Measurements from ENCODE around the gene PPP1R2. TPM values are rescaled to one million over a fixed set of nuclear protein-coding genes. Genes with fewer than 3 reads are reported as not detected.
"Not testable (repeated sequence)": the region's sequence is repeated elsewhere in the genome, so short reads cannot be mapped to it uniquely, and the experiment has no call there.

Gene PPP1R2
- polyA plus RNA-seq, 4 donors = 54.7 to 72.2 (median 65.4) TPM

DNA sequence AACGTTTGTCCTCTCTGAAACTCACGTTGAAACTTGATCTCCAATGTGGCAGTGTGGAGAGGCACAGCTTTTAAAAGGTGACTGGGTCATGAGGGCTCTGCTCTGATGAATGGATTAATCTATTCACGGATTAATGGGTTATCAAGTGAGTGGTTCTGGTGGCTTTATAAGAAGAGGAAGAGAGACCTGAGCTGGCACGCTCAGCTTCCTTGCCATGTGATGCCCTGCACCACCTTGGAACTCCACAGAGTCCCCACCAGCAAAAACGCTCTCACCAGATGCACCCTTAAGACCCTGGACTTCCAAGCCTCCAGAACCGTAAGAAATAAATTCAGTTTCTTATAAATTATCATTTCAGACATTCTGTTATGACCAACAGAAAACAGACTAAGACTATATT lies 2.6 kb downstream of the PPP1R2 start:
- DNase-seq (ENCODE audit: low read depth in 4 of 4, low spot score in 3 of 4) = no peak

GRCh38 chr3:195540027-195540426 lies 3.1 kb downstream of the PPP1R2 start:
- DNase-seq (ENCODE audit: low read depth in 4 of 4, low spot score in 3 of 4) = no peak

DNA sequence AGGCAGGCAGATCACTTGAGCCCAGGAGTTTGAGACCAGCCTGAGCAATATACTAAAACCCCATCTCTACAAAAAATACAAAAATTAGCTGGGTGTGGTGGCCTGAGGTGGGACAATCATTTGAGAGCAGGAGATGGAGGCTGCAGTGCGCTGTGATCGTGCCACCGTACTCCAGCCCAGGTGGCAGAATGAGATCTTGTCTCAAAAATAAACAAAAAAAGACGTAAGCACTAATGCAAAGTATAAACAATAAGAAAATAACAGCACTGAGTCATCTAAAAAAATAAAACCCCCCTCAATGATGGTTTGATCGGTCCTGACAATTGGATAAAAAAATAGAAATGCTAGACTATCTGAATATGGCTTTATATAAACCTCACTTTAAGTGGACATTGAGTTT lies 3.6 kb downstream of the PPP1R2 start:
- no peak for DNase-seq (ENCODE audit: low read depth in 4 of 4, low spot score in 3 of 4)

DNA sequence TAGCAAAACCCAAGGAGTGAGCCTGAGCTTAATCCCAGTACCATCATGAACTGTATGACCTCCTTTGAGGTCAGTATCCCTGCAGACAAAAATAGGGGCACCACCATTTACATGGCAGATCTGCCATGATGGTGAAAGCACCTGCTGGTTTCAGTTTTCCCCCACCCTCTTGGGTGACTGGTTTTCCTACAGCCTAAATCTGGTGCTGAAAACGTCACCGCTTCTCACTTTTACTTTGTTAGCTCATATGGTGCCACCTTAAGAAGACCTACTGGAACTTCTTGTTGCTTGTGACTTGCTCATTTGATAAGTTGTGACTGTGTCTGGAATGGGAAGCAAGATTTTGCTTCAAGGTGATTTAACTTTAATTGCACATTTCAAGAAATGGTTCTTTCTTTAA lies 5.1 kb downstream of the PPP1R2 start:
- no peak for DNase-seq (ENCODE audit: low read depth in 4 of 4, low spot score in 3 of 4)

- DNase-seq (ENCODE audit: low read depth in 4 of 4, low spot score in 3 of 4) = no peak
Measured at GRCh38 chr3:195535293-195535692, 7.8 kb downstream of the PPP1R2 start.

DNA sequence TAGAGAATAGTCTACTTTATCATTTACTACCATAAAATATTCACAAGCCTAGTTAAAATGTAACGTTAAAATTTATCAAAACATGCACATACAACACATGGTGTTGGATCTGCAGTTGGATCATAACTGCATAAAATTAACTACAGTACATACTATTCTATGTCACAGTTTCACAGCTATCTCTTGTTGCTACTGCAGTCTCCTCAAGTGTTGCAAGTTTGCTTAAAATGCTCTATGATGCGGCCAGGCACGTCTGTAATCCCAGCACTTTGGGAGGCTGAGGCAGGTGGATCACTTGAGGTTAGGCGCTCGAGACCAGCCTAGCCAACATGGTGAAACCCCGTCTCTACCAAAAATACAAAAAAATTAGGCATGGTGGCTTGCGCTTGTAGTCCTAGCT lies 10.3 kb downstream of the PPP1R2 start:
- DNase-seq (ENCODE audit: low read depth in 4 of 4, low spot score in 3 of 4) = no peak

GRCh38 chr3:195532345-195532744 lies 10.8 kb downstream of the PPP1R2 start:
- DNase-seq (ENCODE audit: low read depth in 4 of 4, low spot score in 3 of 4) = no peak

DNA sequence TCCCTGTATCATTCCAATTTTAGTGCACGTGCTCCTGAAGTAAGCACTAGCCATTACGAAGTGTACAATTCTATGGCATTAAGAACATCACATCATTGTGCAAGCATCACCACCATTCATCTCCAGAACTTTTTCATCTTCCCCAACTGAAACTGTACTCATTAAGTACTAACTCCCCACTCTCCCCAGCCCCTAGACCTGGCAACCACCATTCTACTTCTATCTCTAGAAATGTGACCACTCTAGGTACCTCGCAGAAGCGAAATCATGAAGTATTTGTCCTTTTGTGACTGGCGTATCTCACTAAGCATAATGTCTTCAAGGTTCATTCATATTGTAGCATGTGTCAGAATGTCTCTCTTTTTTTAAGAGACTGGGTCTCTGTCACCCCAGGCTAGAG lies 11.4 kb downstream of the PPP1R2 start:
- no peak for DNase-seq (ENCODE audit: low read depth in 4 of 4, low spot score in 3 of 4)

GRCh38 chr3:195526492-195526891 lies 16.6 kb downstream of the PPP1R2 start:
- no peak for DNase-seq (ENCODE audit: low read depth in 4 of 4, low spot score in 3 of 4)

GRCh38 chr3:195524171-195524896 lies 18.8 kb downstream of the PPP1R2 start:
- no peak for DNase-seq (ENCODE audit: low read depth in 4 of 4, low spot score in 3 of 4)

DNA sequence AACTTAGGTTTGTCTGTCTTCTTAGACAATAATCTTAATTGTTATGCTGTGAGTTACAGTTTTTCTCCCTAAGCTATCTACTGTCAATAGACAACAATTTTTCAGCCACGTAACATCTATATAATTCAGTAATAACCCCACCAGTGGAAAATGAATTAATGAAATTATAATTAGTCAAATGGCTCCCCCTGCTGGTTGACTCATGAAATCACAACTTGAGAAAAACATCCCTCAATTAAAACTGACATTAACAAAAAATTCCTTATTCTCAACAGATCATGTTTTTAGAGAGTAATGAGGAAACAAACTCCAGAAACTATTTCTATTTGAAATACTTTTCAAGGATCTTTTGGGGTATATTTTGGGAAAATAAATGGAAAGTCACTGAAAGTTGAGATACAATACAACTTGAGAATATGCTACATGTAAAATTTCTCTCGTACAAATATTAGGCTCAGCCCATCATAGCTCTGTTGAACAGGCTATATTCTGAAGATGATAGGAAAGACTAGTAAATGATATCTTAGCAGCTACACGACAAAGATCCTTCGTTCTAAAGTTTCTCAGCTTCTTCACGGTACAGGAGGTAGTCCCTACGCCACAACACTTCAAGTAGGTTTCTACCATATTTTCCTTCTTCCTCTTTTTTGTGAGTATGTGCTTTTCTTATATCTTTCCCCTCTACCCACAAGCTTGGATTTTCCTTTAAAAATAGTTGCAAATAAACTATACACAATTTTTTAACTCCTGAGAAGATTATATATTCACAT lies 20.7 kb downstream of the PPP1R2 start:
- no peak for DNase-seq (ENCODE audit: low read depth in 4 of 4, low spot score in 3 of 4)

DNA sequence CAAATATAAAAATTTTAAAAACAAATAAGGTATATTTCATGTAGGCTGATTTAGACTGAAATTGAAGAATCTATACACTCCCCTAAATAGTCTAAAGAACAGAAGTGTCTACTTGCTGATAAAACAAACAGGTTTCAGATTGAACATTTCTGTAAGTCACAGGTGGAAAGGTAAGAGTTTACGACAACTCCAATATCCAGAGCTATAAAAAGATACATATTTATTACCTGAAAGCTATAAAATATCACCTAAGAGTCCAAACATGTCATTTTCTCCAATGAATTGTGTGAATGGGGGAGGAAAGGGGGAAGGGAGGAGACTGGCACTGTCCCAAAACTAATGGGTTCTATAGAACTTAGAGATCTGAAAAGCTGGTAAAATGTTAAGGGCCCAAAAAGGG lies 26.1 kb downstream of the PPP1R2 start:
- DNase-seq (ENCODE audit: low read depth in 4 of 4, low spot score in 3 of 4) = no peak

DNA sequence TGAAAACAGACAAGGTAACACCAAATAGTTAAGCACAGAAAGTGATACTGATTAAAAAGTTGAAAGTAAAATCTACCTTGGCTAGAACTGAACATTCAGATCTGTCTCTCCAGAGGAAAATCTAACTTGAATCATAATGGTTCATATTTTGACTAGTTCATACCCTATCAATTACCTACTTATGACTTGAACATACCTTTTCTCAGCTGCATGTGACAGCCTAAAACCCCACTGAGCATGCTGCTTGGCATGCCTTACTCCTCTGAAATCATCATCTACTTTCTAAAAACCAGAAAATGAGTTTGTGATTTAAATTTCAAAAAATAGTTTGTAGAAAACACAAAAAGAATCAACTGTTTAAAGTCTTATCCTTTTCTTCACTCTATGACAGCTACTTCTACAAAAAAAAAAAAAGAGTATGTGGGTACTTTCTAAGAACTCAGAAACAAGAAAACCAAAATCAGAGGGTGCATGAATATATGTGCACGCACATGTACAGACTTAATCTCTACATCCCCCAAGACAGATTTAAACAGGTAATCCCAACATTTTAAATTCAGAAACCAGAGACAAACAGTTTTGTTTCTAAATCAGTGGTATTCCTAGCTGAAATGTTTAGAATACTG lies 28.4 kb downstream of the PPP1R2 start:
- DNase-seq (ENCODE audit: low read depth in 4 of 4, low spot score in 3 of 4) = not testable (repeated sequence)

DNA sequence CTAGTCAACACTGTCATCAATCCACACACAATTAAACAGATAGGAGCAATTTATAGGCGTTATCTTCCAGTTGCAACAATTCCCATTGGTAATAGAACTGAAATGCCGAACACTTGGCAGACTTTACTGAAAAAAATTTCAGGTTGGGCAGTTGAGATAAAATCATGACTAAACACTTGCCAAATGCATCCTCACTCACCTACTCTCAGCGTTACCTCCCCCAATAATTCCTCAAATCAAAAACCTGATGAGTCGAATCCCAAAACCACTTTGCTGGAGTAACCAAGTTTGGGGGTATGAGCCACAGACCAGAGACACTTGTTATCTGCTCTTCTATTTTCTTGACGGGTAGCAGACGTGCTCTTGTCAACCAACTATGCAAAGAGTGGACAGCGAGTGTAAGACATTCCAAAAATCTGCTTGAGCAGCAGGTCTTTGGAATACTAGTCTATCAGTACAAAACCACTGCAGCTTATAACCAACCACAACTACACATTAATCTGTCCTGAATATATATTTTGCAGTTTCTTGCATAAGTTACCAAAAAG lies 30.3 kb downstream of the PPP1R2 start:
- no peak for DNase-seq (ENCODE audit: low read depth in 4 of 4, low spot score in 3 of 4)

GRCh38 chr3:195511136-195511535 lies 32.0 kb downstream of the PPP1R2 start:
- no peak for DNase-seq (ENCODE audit: low read depth in 4 of 4, low spot score in 3 of 4)

DNA sequence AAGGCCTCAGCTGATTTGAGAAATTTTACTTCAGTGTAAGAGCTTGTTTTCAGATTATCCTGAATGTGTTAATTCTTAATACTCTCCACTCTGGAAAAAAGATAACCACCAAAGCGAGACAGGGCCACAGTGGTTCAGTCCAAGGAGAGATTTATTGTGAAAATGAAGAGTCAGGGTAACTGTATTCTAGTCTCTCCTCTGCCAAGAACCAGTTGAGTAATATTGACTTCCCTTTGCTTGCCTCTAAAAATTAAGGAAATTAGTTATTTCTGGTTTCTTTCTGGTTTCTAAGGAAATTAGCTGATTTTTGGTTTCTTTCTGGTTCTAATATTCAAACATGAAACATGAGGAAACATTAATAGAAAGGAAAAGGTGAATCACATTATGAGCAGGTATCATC lies 34.9 kb downstream of the PPP1R2 start:
- no peak for DNase-seq (ENCODE audit: low read depth in 4 of 4, low spot score in 3 of 4)

- no peak for DNase-seq (ENCODE audit: low read depth in 4 of 4, low spot score in 3 of 4)
Measured at GRCh38 chr3:195475614-195476013, 67.5 kb downstream of the PPP1R2 start.

DNA sequence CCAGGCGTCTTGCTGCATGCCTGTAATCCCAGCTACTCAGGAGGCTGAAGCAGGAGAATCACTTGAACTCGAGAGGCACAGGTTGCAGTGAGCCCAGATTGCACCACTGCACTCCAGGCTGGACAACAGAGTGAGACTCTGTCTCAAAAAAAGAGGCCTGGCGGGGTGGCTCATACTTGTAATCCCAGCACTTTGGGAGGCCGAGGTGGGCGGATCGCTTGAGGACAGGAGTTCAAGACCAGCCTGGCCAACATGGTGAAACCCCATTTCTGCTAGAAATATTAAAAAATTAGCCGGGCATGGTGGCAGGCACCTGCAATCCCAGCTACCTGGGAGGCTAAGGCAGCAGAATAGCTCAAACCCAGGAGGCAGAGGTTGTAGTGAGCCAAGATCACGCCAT lies 68.0 kb downstream of the PPP1R2 start:
- DNase-seq (ENCODE audit: low read depth in 4 of 4, low spot score in 3 of 4) = not testable (repeated sequence)

- DNase-seq (ENCODE audit: low read depth in 4 of 4, low spot score in 3 of 4) = no peak
Measured at GRCh38 chr3:195468841-195469240, 74.3 kb downstream of the PPP1R2 start.

- DNase-seq (ENCODE audit: low read depth in 4 of 4, low spot score in 3 of 4) = no peak
Measured at GRCh38 chr3:195468391-195468776, 74.7 kb downstream of the PPP1R2 start.

DNA sequence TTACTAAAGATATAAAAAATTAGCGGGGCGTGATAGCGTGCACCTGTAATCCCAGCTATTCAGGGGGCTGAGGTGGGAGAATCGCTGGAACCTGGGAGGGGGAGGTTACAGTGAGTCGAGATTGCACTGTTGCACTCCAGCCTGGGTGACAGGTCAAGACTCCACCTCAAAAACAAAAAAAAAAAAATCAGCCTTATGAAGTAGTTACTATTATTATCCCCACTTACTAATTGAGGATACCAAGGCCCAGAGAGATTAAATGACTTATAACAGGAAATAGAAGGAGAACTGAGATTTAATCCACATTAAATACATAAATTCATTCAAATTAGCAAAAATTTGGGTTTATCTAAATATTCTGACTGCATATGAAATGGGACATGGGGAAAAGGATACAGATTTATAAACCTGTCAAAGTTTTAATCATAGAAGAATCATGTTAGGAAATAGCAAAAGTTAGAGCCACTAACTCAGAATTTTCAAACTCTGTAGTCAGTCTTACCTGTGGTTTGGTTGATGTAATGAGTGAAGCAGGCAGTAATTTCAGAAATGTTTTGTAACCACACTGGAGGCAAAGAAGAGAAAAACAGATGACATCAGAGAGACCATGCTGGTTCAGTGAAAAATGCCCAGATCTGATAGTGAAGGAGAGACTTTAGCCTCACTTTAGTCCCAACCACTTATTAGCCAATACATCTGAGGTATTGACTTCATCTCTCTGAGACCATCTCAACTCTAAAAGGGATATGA lies 75.3 kb downstream of the PPP1R2 start:
- no peak for DNase-seq (ENCODE audit: low read depth in 4 of 4, low spot score in 3 of 4)
